ENCODE results near the gene IZUMO1. TPM values are rescaled to one million over a fixed set of nuclear protein-coding genes. Genes with fewer than 3 reads are reported as not detected.

Gene IZUMO1
- total RNA-seq, 1 experiment from 2014 or later = 10.3 TPM

- Mint-ChIP-seq H3K36me3 (ENCODE audit: insufficient read depth, unreplicated experiment) (peaks cover 27% of the 10 kb centered on the region), H3K9me3 (ENCODE audit: unreplicated experiment) (no peaks in the 10 kb centered on the region), H3K27me3 (ENCODE audit: insufficient read depth, unreplicated experiment) (no peaks in the 10 kb centered on the region), H3K4me1 (ENCODE audit: low read depth, unreplicated experiment) (peaks cover 33% of the 10 kb centered on the region), H3K27ac (ENCODE audit: unreplicated experiment) (peak overlapping the region; percentile 90), H3K4me3 (ENCODE audit: unreplicated experiment) (peak overlapping the region; percentile 84)
- H3K4me3 ChIP-seq (ENCODE audit: low read depth, low read length) = peak overlapping the region; percentile 75
- peaks cover 16% of the 10 kb centered on the region for H3K4me1 ChIP-seq
- H3K27me3 ChIP-seq (replicated peaks; ENCODE audit: control insufficient read depth, insufficient read depth, low read length) = no peaks in the 10 kb centered on the region
- ChIA-PET POLR2A (interaction anchor here (0.6 to 1.7 kb wide), 11 partner anchors 11 to 280 kb away, joined by 3 to 12 read pairs (median 4); partner anchors contain the start of genes CA11, FUT2, GYS1 and PPP1R15A), CTCF (interaction anchor here (0.6 to 3.3 kb wide), 16 partner anchors 11 to 399 kb away, joined by 3 to 37 read pairs (median 4); partner anchors contain the start of genes CA11, FUT2 and KCNA7)
- H3K36me3 ChIP-seq (ENCODE audit: control insufficient read depth, insufficient read depth, low read length) = no peaks in the 10 kb centered on the region
- peak; percentile 100 for DNase-seq
- TF ChIP-seq CTCF (IDR thresholded peaks at IDR 0.05; ENCODE audit: insufficient read depth in 1 of 2, low read depth in 1 of 2, low read length in 1 of 2, severe bottlenecking in 1 of 2, unreplicated experiment in 1 of 2) = no peak
- peaks cover 4% of the 10 kb centered on the region; the same call in 1 of the 2 replicates for H3K9me3 ChIP-seq
- intact Hi-C loops (cut with micrococcal nuclease; ENCODE audit: unreplicated experiment) = loop anchor here (1.0 to 5.0 kb wide), 4 partner anchors 19 to 68 kb away; partner anchors contain the start of genes CA11 and FUT2
- no TSS peak for BruUV-seq (replicated peaks)
These were observed 32.6 kb downstream of the IZUMO1 start for GRCh38 chr19:48713864-48714755.

- intact Hi-C loops (cut with micrococcal nuclease; ENCODE audit: unreplicated experiment) = loop anchor here (5.0 kb wide), 1 partner anchor 36 kb away; no protein-coding TSS in a partner anchor
- Mint-ChIP-seq H3K36me3 (ENCODE audit: insufficient read depth, unreplicated experiment) (peaks cover 27% of the 10 kb centered on the region), H3K4me3 (ENCODE audit: unreplicated experiment) (peak overlapping the region; percentile 84), H3K4me1 (ENCODE audit: low read depth, unreplicated experiment) (peaks cover 25% of the 10 kb centered on the region), H3K9me3 (ENCODE audit: unreplicated experiment) (no peaks in the 10 kb centered on the region), H3K27ac (ENCODE audit: unreplicated experiment) (peak overlapping the region; percentile 90), H3K27me3 (ENCODE audit: insufficient read depth, unreplicated experiment) (no peaks in the 10 kb centered on the region)
- Histone ChIP-seq H3K36me3 (ENCODE audit: control insufficient read depth, insufficient read depth, low read length) (no peaks in the 10 kb centered on the region), H3K9me3 (peaks cover 7% of the 10 kb centered on the region; the same call in 1 of the 2 replicates), H3K27me3 (replicated peaks; ENCODE audit: control insufficient read depth, insufficient read depth, low read length) (no peaks in the 10 kb centered on the region), H3K4me1 (peaks cover 16% of the 10 kb centered on the region), H3K4me3 (ENCODE audit: low read depth, low read length) (peak overlapping the region; percentile 74)
- CTCF ChIA-PET = interaction anchor here (1.0 to 3.3 kb wide), 11 partner anchors 12 to 392 kb away, joined by 3 to 37 read pairs (median 6); partner anchors contain the start of genes CA11 and FUT2
- POLR2A ChIA-PET = interaction anchor here (0.6 to 1.7 kb wide), 9 partner anchors 12 to 280 kb away, joined by 3 to 12 read pairs (median 4); partner anchors contain the start of genes CA11, FUT2, PPP1R15A and RUVBL2
- TF ChIP-seq CTCF (IDR thresholded peaks at IDR 0.05; ENCODE audit: insufficient read depth in 1 of 2, low read depth in 1 of 2, low read length in 1 of 2, severe bottlenecking in 1 of 2, unreplicated experiment in 1 of 2) = peak; percentile 31 to 35
- DNase-seq = peak; percentile 56 to 64
- TSS peak; percentile 25 for BruUV-seq (replicated peaks)
These were observed 33.5 kb downstream of the IZUMO1 start for GRCh38 chr19:48713041-48713863.

Measured in Caco-2 (cell line).